ENCODE data around the gene GPR26.

DNA sequence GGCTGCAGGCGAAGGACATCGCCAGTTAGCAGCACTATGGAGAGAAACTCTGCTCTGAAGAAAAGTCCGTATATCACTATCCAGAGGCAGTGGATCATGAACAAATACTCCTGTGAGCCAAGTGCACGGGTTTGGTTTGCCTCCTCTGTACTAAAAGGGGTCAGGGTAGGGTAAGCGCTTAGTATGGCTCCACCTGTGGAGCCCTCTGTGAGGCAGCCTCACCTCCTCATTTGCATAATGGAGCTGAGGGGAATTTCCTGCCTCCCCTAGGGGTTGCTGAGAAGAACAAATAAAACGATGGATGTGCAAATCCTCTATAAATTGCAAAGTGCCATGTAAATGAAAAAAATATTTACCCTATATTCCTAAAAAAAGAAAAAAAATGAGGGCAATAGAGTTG is 63.4 kb downstream of the GPR26 start:
- TF ChIP-seq, protein P1, sequence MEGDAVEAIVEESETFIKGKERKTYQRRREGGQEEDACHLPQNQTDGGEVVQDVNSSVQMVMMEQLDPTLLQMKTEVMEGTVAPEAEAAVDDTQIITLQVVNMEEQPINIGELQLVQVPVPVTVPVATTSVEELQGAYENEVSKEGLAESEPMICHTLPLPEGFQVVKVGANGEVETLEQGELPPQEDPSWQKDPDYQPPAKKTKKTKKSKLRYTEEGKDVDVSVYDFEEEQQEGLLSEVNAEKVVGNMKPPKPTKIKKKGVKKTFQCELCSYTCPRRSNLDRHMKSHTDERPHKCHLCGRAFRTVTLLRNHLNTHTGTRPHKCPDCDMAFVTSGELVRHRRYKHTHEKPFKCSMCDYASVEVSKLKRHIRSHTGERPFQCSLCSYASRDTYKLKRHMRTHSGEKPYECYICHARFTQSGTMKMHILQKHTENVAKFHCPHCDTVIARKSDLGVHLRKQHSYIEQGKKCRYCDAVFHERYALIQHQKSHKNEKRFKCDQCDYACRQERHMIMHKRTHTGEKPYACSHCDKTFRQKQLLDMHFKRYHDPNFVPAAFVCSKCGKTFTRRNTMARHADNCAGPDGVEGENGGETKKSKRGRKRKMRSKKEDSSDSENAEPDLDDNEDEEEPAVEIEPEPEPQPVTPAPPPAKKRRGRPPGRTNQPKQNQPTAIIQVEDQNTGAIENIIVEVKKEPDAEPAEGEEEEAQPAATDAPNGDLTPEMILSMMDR (IDR thresholded peaks at IDR 0.05) = no peak
- no peak for TF ChIP-seq POLR2A (IDR thresholded peaks at IDR 0.05)
